Measurements from ENCODE around the gene EFNA2.

Gene EFNA2

GRCh38 chr19:1258163-1258492 is 27.5 kb upstream of the EFNA2 start:
- H3K27me3 ChIP-seq (ENCODE audit: low read length): no peaks in the 10 kb centered on the region
- H2AFZ ChIP-seq (ENCODE audit: low read depth, low read length, severe bottlenecking): no peak overlapping the region
- no peak overlapping the region for H3K9ac ChIP-seq (ENCODE audit: low read length)
- H3K4me3 ChIP-seq (ENCODE audit: insufficient read depth, low read length, poor library complexity, severe bottlenecking): no peak overlapping the region
- peak overlapping the region; percentile 70 for H3K4me2 ChIP-seq (ENCODE audit: low read depth, low read length, poor library complexity, severe bottlenecking)
- no peaks in the 10 kb centered on the region for H4K20me1 ChIP-seq (ENCODE audit: low read depth, low read length)
- peaks cover 45% of the 10 kb centered on the region for H3F3A ChIP-seq (ENCODE audit: insufficient read depth)
- no peak for TF ChIP-seq CTCF (IDR thresholded peaks at IDR 0.05; ENCODE audit: insufficient read depth, low read length, poor library complexity, severe bottlenecking)
- no peak for TF ChIP-seq EZH2phosphoT487 (conservative IDR thresholded peaks at IDR 0.05; ENCODE audit: low read length)
- H3K9me3 ChIP-seq (ENCODE audit: insufficient read depth, low read length): no peaks in the 10 kb centered on the region
- H3K27ac ChIP-seq (ENCODE audit: low read depth, low read length): peak overlapping the region; percentile 91
- H3K79me2 ChIP-seq (ENCODE audit: insufficient read depth, low read length): peaks cover 7% of the 10 kb centered on the region; the same call in 1 of the 2 replicates
- H3K36me3 ChIP-seq (ENCODE audit: low read length): no peaks in the 10 kb centered on the region
- no peaks in the 10 kb centered on the region for H3K9me2 ChIP-seq (replicated peaks; ENCODE audit: insufficient read depth, low read length)

- Histone ChIP-seq H3K36me3 (ENCODE audit: low read length) (no peaks in the 10 kb centered on the region), H3K27ac (ENCODE audit: low read depth, low read length) (peak overlapping the region; percentile 91), H3K9ac (ENCODE audit: low read length) (peak overlapping the region; percentile 56), H3K4me2 (ENCODE audit: low read depth, low read length, poor library complexity, severe bottlenecking) (peak overlapping the region; percentile 70), H3K4me3 (ENCODE audit: insufficient read depth, low read length, poor library complexity, severe bottlenecking) (peak overlapping the region; percentile 32), H3K9me3 (ENCODE audit: insufficient read depth, low read length) (no peaks in the 10 kb centered on the region), H3K9me2 (replicated peaks; ENCODE audit: insufficient read depth, low read length) (no peaks in the 10 kb centered on the region), H3K27me3 (ENCODE audit: low read length) (no peaks in the 10 kb centered on the region), H2AFZ (ENCODE audit: low read depth, low read length, severe bottlenecking) (peak overlapping the region; percentile 8), H4K20me1 (ENCODE audit: low read depth, low read length) (no peaks in the 10 kb centered on the region), H3K79me2 (ENCODE audit: insufficient read depth, low read length) (peaks cover under 1% of the 10 kb centered on the region; the same call in 1 of the 2 replicates), H3F3A (ENCODE audit: insufficient read depth) (peaks cover 49% of the 10 kb centered on the region)
- TF ChIP-seq CTCF (IDR thresholded peaks at IDR 0.05; ENCODE audit: insufficient read depth, low read length, poor library complexity, severe bottlenecking) (no peak), EZH2phosphoT487 (conservative IDR thresholded peaks at IDR 0.05; ENCODE audit: low read length) (no peak)
Observed at GRCh38 chr19:1258707-1259205, 26.9 kb upstream of the EFNA2 start.

GRCh38 chr19:1259206-1259875 is 26.3 kb upstream of the EFNA2 start:
- Histone ChIP-seq H3K4me2 (ENCODE audit: low read depth, low read length, poor library complexity, severe bottlenecking) (peak overlapping the region; percentile 70), H3K27ac (ENCODE audit: low read depth, low read length) (peak overlapping the region; percentile 91), H3K9me2 (replicated peaks; ENCODE audit: insufficient read depth, low read length) (no peaks in the 10 kb centered on the region), H2AFZ (ENCODE audit: low read depth, low read length, severe bottlenecking) (peak overlapping the region; percentile 8), H4K20me1 (ENCODE audit: low read depth, low read length) (no peaks in the 10 kb centered on the region), H3F3A (ENCODE audit: insufficient read depth) (peaks cover 55% of the 10 kb centered on the region), H3K9me3 (ENCODE audit: insufficient read depth, low read length) (no peaks in the 10 kb centered on the region), H3K36me3 (ENCODE audit: low read length) (no peaks in the 10 kb centered on the region), H3K79me2 (ENCODE audit: insufficient read depth, low read length) (no peaks in the 10 kb centered on the region), H3K9ac (ENCODE audit: low read length) (peak overlapping the region; percentile 56), H3K27me3 (ENCODE audit: low read length) (no peaks in the 10 kb centered on the region), H3K4me3 (ENCODE audit: insufficient read depth, low read length, poor library complexity, severe bottlenecking) (peak overlapping the region; percentile 32)
- TF ChIP-seq EZH2phosphoT487 (conservative IDR thresholded peaks at IDR 0.05; ENCODE audit: low read length): no peak
- no peak for TF ChIP-seq CTCF (IDR thresholded peaks at IDR 0.05; ENCODE audit: insufficient read depth, low read length, poor library complexity, severe bottlenecking)

All from SU-DHL-6 (cell line).